ACC112 (cell line): Measurements from ENCODE around the gene MAPK10.

Experiments used
- H2AFZ ChIP-seq: fragments of 200-600 bp; sonication (generic); one replicate; pipeline ENCODE4 v1.6.0; 2017; ENCODE audit warnings: antibody characterized with exemption, low read length; ENCODE audit not compliant: unreplicated experiment
- H3K27ac ChIP-seq: fragments of 200-600 bp; sonication (generic); 2 replicates; pipeline ENCODE4 v1.5.1; 2014; ENCODE audit warnings: low read depth, mild to moderate bottlenecking, antibody characterized with exemption, low read length, moderate library complexity
- H3K27me3 ChIP-seq: fragments of 200-600 bp; sonication (generic); 2 replicates; pipeline ENCODE4 v1.6.1; 2014; ENCODE audit warnings: mild to moderate bottlenecking, antibody characterized with exemption, low read length, moderate library complexity, mixed read lengths; ENCODE audit not compliant: insufficient read depth
- H3K36me3 ChIP-seq: fragments of 200-600 bp; sonication (generic); 2 replicates; pipeline ENCODE4 v1.6.1; 2016; ENCODE audit warnings: mild to moderate bottlenecking, antibody characterized with exemption, low read length, moderate library complexity, mixed read lengths; ENCODE audit not compliant: insufficient read depth
- H3K4me1 ChIP-seq: fragments of 200-600 bp; sonication (generic); one replicate; pipeline ENCODE4 v1.6.1; 2016; ENCODE audit warnings: low read length, mixed read lengths; ENCODE audit not compliant: insufficient read depth, unreplicated experiment, control insufficient read depth
- H3K4me3 ChIP-seq: fragments of 200-600 bp; sonication (generic); 2 replicates; pipeline ENCODE4 v1.5.1; 2014; ENCODE audit warnings: mild to moderate bottlenecking, low read depth, low read length
- H3K79me2 ChIP-seq: fragments of 200-600 bp; sonication (generic); one replicate; pipeline ENCODE4 v1.6.0; 2016; ENCODE audit warnings: low read length; ENCODE audit not compliant: control insufficient read depth, unreplicated experiment, insufficient read depth

The MAPK10 gene

DNA sequence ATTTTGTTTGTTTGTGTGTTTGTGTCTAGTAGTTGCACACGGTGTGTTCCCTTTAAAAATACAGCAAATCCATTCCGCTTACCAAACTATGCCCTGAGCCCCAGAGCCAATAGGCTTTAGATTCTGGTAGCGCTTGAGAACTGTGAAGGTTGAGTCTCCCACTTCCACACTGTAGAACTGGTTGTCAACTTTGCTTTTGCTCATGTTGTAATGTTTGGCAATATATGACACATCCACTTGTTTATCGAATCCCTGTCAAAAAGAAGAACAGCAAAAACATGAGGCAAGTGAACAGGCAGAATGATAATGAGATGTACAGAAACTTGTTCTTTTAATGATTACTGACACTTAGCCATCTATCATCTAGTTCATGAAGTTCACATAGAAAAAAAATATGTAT lies 200.6 kb downstream of the MAPK10 start:
- H2AFZ ChIP-seq = no peak overlapping the region

DNA sequence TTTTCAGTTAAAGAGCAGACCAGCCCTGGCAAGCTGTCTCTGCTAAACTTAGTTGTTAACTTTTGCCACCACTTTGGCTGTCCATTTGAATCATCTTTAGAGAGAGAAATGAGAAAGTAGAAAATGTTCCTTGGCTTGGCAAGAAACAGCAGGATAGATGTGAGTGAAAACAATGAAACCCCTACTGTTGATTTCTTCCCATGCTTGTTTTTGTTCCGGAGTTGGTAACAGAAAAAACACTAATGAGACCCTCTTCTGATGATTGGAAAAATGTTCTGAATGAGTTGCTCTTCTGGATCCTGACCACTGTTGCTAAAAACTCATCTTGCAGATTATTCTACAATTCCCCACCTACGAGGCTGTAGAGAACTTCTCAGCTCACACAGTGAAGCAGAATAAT lies 203.3 kb downstream of the MAPK10 start:
- no peaks in the 10 kb centered on the region for H3K27me3 ChIP-seq
- no peaks in the 10 kb centered on the region for H3K36me3 ChIP-seq
- no peaks in the 10 kb centered on the region for H3K79me2 ChIP-seq
- no peak overlapping the region for H2AFZ ChIP-seq
- H3K4me3 ChIP-seq = no peak overlapping the region
- H3K27ac ChIP-seq = no peak overlapping the region
- no peaks in the 10 kb centered on the region for H3K4me1 ChIP-seq

More for the DNA sequence above, 200.6 kb downstream of the MAPK10 start:
- no peak overlapping the region for H3K4me3 ChIP-seq
- no peak overlapping the region for H3K27ac ChIP-seq
- no peaks in the 10 kb centered on the region for H3K27me3 ChIP-seq
- no peaks in the 10 kb centered on the region for H3K36me3 ChIP-seq
- H3K79me2 ChIP-seq = no peaks in the 10 kb centered on the region
- no peaks in the 10 kb centered on the region for H3K4me1 ChIP-seq

DNA sequence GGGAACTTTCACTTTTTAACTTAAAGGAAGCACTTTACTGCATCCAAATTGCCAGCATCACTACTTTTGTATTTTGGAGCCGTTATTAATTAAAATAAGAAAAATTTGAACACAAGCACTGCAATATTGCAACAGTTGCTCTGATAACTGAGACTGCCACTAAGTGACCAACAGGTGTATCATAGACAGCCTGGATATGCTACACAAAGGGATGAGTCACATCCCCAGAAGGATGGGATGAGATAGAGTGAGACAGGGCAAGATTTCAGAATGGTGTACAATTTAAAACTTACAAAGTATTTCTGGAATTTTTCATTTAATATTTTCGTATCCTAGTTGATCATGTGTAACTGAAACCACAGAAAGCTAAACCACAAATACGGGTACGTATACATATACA lies 204.1 kb downstream of the MAPK10 start:
- Histone ChIP-seq H3K27ac (no peak overlapping the region), H3K4me1 (no peaks in the 10 kb centered on the region), H3K27me3 (no peaks in the 10 kb centered on the region), H2AFZ (no peak overlapping the region), H3K79me2 (no peaks in the 10 kb centered on the region), H3K4me3 (no peak overlapping the region), H3K36me3 (no peaks in the 10 kb centered on the region)

DNA sequence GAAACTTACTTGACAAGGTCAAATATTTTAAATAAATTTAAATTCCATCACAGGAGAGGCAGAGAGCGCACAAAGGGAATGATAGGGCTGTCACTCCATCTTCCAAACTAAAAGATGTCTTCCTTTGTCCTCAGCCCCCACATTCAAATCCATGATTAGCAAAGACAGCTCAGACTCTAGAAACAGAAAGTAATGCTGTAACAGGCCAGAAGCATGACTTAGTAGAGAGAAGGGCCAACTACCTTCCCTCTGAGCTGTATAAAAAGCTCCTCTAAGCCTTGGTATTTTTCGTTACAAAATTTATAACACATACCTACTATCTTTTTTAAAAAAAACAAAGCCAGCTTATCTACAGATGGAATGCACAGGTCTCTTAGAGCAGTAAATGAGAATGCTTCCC lies 207.4 kb downstream of the MAPK10 start:
- no peaks in the 10 kb centered on the region for H3K27me3 ChIP-seq
- H3K4me3 ChIP-seq = no peak overlapping the region
- H3K36me3 ChIP-seq = no peaks in the 10 kb centered on the region
- no peak overlapping the region for H2AFZ ChIP-seq
- no peaks in the 10 kb centered on the region for H3K4me1 ChIP-seq
- no peak overlapping the region for H3K27ac ChIP-seq
- H3K79me2 ChIP-seq = no peaks in the 10 kb centered on the region

DNA sequence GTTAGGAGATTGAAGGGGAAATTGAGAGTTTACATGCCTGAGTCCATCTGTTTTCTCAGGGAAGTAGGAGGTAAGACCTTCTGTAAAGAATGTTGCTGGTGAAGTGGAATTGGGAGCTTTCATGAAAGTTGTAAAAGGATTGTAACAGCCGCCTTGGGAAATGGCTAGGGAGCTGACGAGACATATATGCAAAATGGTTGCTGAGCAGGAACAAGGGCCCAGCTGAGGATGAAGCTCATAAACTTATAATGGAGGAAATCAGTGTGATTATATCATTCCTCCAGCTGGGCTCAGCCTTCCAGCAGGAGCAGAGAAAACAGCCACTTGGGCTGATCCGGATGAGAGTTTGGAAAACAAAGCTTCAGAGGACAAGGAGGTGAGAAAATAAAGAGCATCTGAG lies 208.7 kb downstream of the MAPK10 start:
- Histone ChIP-seq H3K4me3 (no peak overlapping the region), H3K27ac (no peak overlapping the region), H2AFZ (no peak overlapping the region), H3K79me2 (no peaks in the 10 kb centered on the region), H3K4me1 (no peaks in the 10 kb centered on the region), H3K27me3 (no peaks in the 10 kb centered on the region), H3K36me3 (no peaks in the 10 kb centered on the region)

DNA sequence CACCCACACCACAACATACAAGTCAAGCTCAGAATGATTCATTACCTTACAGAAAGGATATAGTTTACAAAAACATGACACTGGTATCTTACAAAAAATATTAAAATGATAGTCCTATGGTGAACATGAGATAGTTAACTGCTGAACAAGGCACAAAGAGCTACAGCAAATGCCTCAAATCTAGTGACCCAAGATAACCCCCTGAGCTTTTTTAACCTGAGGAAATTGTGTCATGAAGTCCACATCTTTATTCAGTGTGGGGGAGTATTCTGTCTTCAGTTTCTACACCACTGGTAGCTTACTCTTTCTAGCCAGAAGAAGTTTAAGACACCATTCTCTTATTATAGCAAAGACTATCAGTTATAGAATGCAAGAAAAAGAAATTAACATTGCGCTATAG lies 218.7 kb downstream of the MAPK10 start:
- Histone ChIP-seq H3K36me3 (no peaks in the 10 kb centered on the region), H3K79me2 (no peaks in the 10 kb centered on the region), H3K4me1 (no peaks in the 10 kb centered on the region), H2AFZ (no peak overlapping the region), H3K27ac (no peak overlapping the region), H3K4me3 (no peak overlapping the region), H3K27me3 (no peaks in the 10 kb centered on the region)

DNA sequence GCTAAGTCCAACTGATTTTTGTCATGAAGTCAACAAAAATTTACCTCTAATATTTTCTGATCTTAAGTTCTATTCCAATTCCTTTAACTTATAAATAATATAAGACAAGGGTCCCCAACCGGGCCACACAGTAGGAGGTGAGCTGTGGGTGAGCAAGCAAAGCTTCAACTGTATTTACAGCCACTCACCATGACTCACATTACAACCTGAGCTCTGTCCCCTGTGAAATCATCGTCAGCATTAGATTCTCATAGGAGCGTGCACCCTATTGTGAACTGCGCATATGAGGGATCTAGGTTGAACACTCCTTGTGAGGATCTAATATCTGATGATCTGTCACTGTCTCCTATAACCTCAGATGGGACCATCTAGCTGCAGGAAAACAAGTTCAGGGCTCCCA lies 227.4 kb downstream of the MAPK10 start:
- Histone ChIP-seq H3K36me3 (no peaks in the 10 kb centered on the region), H3K27ac (no peak overlapping the region), H3K27me3 (no peaks in the 10 kb centered on the region), H3K4me3 (no peak overlapping the region), H3K79me2 (no peaks in the 10 kb centered on the region), H2AFZ (no peak overlapping the region), H3K4me1 (peaks cover 4% of the 10 kb centered on the region)

DNA sequence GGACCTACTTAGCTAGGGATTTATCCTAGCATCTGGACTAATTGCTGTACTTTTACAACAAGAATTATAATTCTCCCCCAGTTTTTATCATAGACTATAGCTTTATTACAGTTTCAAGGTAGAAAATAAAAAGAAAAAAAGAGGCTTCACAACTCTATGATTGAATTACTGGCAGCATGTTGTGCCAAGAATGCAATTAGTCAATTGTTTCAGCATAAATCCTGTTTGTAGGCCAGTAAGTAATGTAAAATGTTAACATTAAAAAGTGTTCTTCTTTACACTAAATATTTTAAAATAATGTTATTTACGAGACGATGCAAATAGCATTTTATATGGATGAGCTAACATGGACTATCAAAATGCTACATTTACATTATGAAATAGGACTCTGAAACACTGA lies 228.4 kb downstream of the MAPK10 start:
- Histone ChIP-seq H3K4me3 (peak overlapping the region; percentile 57), H3K36me3 (no peaks in the 10 kb centered on the region), H3K79me2 (no peaks in the 10 kb centered on the region), H3K4me1 (peaks cover 4% of the 10 kb centered on the region), H3K27ac (no peak overlapping the region), H2AFZ (peak overlapping the region; percentile 64), H3K27me3 (no peaks in the 10 kb centered on the region)

DNA sequence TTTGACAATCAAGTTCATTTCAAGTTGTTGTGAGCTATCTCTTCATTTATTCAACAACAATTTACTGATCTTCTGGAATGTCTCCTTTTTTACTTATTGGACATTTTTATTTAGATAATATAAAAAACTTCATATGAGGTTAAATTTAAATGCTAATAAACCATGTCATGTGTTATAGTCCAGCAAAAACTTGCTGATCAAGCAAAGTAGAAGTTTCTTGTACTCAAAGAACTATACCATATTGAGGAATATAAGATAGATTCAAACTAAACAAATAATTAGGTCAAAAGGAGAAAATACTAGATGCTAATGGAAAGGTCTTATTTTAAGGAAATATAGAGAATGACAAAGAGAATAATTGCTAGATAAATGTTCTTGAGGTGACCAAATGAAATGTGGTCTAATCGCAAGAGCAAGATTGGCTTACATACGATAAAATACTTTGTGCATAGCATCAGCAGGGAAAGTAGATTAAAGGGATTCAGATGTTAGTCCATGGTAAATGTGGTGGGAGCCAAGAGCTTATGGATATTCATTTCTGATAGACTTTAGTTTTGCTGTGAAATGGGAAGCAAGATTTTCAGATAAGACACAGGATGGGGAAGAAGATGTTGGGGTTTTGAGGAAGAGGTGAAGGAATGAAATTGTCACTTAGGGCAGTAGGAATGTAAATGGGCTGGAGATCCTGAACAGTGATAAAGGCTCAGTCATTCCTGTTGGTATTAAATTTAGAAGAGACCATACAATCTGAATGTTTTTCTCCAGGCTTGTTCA lies 229.5 kb downstream of the MAPK10 start:
- Histone ChIP-seq H3K79me2 (no peaks in the 10 kb centered on the region), H3K27me3 (no peaks in the 10 kb centered on the region), H3K27ac (no peak overlapping the region), H3K4me1 (peaks cover 4% of the 10 kb centered on the region), H3K4me3 (peak overlapping the region; percentile 57), H2AFZ (peak overlapping the region; percentile 64), H3K36me3 (no peaks in the 10 kb centered on the region)

DNA sequence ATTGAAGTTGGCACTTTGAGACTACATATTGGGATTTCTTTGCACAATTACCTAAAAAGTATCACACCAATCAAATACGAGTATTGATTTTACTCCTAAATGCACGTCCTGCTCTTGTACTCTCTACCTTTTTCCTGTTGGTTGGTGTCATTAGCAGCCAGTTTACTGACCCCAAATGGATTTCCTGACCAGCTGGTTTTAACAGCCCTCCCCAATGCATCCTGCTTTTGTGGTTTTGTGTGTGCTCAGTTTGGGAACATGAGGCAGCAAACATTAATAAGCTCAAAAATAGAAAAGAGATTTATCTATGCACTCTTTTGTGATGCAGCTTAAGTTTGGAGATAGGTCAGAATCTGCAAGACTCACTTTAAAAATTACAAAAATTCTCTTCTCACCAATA lies 230.3 kb downstream of the MAPK10 start:
- H3K36me3 ChIP-seq = no peaks in the 10 kb centered on the region
- H3K27me3 ChIP-seq = no peaks in the 10 kb centered on the region
- no peak overlapping the region for H2AFZ ChIP-seq
- no peaks in the 10 kb centered on the region for H3K79me2 ChIP-seq
- H3K27ac ChIP-seq = no peak overlapping the region
- H3K4me1 ChIP-seq = peaks cover 4% of the 10 kb centered on the region
- H3K4me3 ChIP-seq = no peak overlapping the region

DNA sequence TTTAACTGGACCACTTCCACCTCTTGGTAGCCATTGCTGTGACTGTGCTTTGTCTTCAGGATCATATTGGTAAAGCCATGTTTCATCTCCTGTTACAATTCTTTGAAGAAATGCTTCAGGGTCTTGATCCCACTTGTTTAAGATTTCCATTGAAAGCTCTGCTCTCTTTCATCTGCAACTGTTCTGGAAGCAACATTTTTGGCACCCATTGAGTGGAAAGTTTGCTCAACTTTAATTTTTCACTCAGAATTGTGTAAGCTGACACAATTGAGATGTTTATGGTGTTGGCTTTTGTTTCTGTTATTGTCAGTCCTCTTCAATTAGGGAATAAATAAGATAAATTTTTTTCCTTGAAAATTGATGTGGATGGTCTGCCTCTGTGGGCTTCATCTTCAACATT lies 237.4 kb downstream of the MAPK10 start:
- H3K36me3 ChIP-seq = no peaks in the 10 kb centered on the region
- no peaks in the 10 kb centered on the region for H3K79me2 ChIP-seq

More for the DNA sequence above, 237.4 kb downstream of the MAPK10 start:
- Histone ChIP-seq H3K27ac (no peak overlapping the region), H3K4me1 (peaks cover 14% of the 10 kb centered on the region), H3K27me3 (no peaks in the 10 kb centered on the region), H3K4me3 (no peak overlapping the region), H2AFZ (no peak overlapping the region)
